PC-9 (cell line): ENCODE data around the gene IL34. TPM values are rescaled to one million over a fixed set of nuclear protein-coding genes. Genes with fewer than 3 reads are reported as not detected.

Experiments
- BruUV-seq: library from RNA; stranded (reverse); fragments of 400-500 nt; replicated peaks from 2 replicates; lab custom pipeline; 2021; lab: Mats Ljungman, UMichigan
- CTCF ChIA-PET: fragments of 300-600 bp; sonication (Branson Sonifier 250); formaldehyde crosslinking; loops from one replicate; lab custom pipeline; 2022; ENCODE audit warnings: antibody characterized with exemption; lab: Charles Lee
- POLR2A ChIA-PET: fragments of 300-600 bp; sonication (Branson Sonifier 250); formaldehyde crosslinking; loops from one replicate; lab custom pipeline; 2022; ENCODE audit warnings: antibody characterized with exemption; ENCODE audit not compliant: unreplicated experiment; lab: Charles Lee
- DNase-seq, 2 experiments: peaks; one replicate each; pipeline versions ENCODE4 v3.0.0 to v3.0.0-alpha.2; 2015 to 2022; ENCODE audit warnings: mixed read lengths in 1 of 2
- H2AFZ ChIP-seq: fragments of 200-600 bp; sonication (generic); 2 replicates; pipeline ENCODE4 v1.8.1; 2017; ENCODE audit warnings: antibody characterized with exemption
- H3F3A ChIP-seq: fragments of 200-600 bp; sonication (generic); 2 replicates; pipeline ENCODE4 v1.8.1; 2017; ENCODE audit warnings: antibody characterized with exemption, mild to moderate bottlenecking, low read depth; ENCODE audit not compliant: insufficient read depth
- H3K27ac ChIP-seq: fragments of 200-600 bp; sonication (generic); 2 replicates; pipeline ENCODE4 v1.6.1; 2016; ENCODE audit warnings: mixed run types
- H3K27me3 ChIP-seq: fragments of 200-600 bp; sonication (generic); 2 replicates; pipeline ENCODE4 v1.6.1; 2016; ENCODE audit warnings: low read depth, mixed run types; ENCODE audit not compliant: insufficient read depth
- H3K36me3 ChIP-seq: fragments of 200-600 bp; sonication (generic); 2 replicates; pipeline ENCODE4 v1.6.1; 2016; ENCODE audit warnings: low read depth, mixed run types
- H3K4me1 ChIP-seq: fragments of 200-600 bp; sonication (generic); replicated peaks from 2 replicates; pipeline ENCODE4 v1.6.1; 2016; ENCODE audit warnings: mixed run types; ENCODE audit not compliant: insufficient read depth
- H3K4me2 ChIP-seq: fragments of 200-600 bp; sonication (generic); 2 replicates; pipeline ENCODE4 v1.6.1; 2017; ENCODE audit warnings: mixed run types
- H3K4me3 ChIP-seq: fragments of 200-600 bp; sonication (generic); 2 replicates; pipeline ENCODE4 v1.6.1; 2016; ENCODE audit warnings: mixed run types
- H3K79me2 ChIP-seq: fragments of 200-600 bp; sonication (generic); 2 replicates; pipeline ENCODE4 v1.6.1; 2017; ENCODE audit warnings: low read depth, mixed run types
- H3K9me2 ChIP-seq: fragments of 200-600 bp; sonication (generic); 2 replicates; pipeline ENCODE4 v1.8.1; 2017; ENCODE audit warnings: mild to moderate bottlenecking; ENCODE audit not compliant: insufficient read depth
- H3K9me3 ChIP-seq: fragments of 200-600 bp; sonication (generic); 2 replicates; pipeline ENCODE4 v1.8.1; 2016; ENCODE audit warnings: low read depth; ENCODE audit not compliant: insufficient read depth
- H4K20me1 ChIP-seq: fragments of 200-600 bp; sonication (generic); 2 replicates; pipeline ENCODE4 v1.8.1; 2017; ENCODE audit not compliant: insufficient read depth
- EZH2 ChIP-seq: fragments of 200-600 bp; sonication (generic); IDR thresholded peaks from 2 replicates; pipeline ENCODE4 v1.8.0; 2017; ENCODE audit warnings: antibody characterized with exemption, low read depth
- intact Hi-C: fragments of 100-400 bp; cut with micrococcal nuclease; formaldehyde crosslinking; loops from one replicate; pipeline ENCODE4 v1.10.0; 2022; ENCODE audit not compliant: unreplicated experiment
- total RNA-seq: library from RNA; stranded (reverse); gene quantifications from 2 replicates; pipeline ENCODE4 v1.2.3, GENCODE V29; 2021
- TF ChIP-seq, protein P1 (sequence below): fragments of 200-600 bp; sonication (generic); conservative IDR thresholded peaks from 2 replicates; pipeline ENCODE4 v1.6.1; 2017; ENCODE audit warnings: mixed run types, antibody characterized with exemption, mild to moderate bottlenecking, moderate library complexity

The IL34 gene
- total RNA-seq, 1 experiment from 2014 or later, result not detected

DNA sequence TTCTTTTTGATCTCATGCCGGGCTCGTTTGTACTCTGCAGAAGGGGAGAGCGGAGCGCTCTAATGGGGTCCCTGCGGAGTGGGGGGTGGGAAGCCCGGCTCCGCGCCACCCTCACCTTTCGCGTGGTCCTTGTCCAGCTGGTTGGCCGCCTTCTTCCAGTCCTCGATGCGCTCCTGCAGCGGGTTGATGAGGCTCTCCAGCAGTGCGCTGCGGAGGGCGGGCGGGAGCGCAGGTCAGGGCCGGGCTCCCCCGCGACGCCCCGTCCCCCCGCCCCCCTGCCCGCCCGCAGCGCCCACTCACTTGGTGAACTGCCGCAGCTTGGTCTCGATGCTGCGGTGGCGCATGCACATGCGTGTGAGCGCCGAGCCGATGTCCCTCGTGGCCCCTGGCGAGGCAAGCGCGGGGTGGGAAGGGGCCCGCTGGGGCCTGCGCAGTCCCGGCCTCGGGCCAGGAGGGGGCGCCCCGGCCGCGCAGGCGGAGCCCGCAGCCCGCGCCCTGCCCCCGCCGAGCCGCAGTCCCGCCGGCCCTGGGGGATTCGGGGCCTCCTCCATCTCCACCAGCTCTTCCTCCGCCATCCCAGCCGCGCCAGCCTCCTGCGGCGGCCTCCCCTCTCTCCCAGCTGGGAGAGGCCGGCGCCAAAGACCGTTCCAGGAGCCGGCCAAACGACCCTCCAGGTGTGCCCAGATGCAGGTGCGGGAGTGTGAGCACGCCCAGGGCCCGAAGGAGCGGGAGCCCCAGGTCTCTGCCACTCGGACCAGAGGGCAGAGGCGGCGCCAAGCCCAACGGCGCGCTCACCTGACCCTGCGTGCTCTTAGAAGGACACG is 33.5 kb downstream of the IL34 start:
- Histone ChIP-seq H3K4me2 (no peak overlapping the region), H3F3A (no peaks in the 10 kb centered on the region), H2AFZ (no peak overlapping the region), H3K9me2 (no peaks in the 10 kb centered on the region), H3K36me3 (no peaks in the 10 kb centered on the region; the same call in 1 of the 2 replicates), H3K4me1 (peaks cover 14% of the 10 kb centered on the region), H3K4me3 (no peak overlapping the region), H3K27me3 (no peaks in the 10 kb centered on the region), H3K79me2 (peaks cover 43% of the 10 kb centered on the region), H4K20me1 (peaks cover 30% of the 10 kb centered on the region), H3K9me3 (no peaks in the 10 kb centered on the region), H3K27ac (no peak overlapping the region)
- POLR2A ChIA-PET, result no interaction called here
- DNase-seq, result no peak
- CTCF ChIA-PET, result no interaction called here
- TF ChIP-seq, protein P1, sequence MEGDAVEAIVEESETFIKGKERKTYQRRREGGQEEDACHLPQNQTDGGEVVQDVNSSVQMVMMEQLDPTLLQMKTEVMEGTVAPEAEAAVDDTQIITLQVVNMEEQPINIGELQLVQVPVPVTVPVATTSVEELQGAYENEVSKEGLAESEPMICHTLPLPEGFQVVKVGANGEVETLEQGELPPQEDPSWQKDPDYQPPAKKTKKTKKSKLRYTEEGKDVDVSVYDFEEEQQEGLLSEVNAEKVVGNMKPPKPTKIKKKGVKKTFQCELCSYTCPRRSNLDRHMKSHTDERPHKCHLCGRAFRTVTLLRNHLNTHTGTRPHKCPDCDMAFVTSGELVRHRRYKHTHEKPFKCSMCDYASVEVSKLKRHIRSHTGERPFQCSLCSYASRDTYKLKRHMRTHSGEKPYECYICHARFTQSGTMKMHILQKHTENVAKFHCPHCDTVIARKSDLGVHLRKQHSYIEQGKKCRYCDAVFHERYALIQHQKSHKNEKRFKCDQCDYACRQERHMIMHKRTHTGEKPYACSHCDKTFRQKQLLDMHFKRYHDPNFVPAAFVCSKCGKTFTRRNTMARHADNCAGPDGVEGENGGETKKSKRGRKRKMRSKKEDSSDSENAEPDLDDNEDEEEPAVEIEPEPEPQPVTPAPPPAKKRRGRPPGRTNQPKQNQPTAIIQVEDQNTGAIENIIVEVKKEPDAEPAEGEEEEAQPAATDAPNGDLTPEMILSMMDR, result no peak
- TF ChIP-seq EZH2, result no peak
- intact Hi-C loops, result no loop called here
- no TSS peak for BruUV-seq

DNA sequence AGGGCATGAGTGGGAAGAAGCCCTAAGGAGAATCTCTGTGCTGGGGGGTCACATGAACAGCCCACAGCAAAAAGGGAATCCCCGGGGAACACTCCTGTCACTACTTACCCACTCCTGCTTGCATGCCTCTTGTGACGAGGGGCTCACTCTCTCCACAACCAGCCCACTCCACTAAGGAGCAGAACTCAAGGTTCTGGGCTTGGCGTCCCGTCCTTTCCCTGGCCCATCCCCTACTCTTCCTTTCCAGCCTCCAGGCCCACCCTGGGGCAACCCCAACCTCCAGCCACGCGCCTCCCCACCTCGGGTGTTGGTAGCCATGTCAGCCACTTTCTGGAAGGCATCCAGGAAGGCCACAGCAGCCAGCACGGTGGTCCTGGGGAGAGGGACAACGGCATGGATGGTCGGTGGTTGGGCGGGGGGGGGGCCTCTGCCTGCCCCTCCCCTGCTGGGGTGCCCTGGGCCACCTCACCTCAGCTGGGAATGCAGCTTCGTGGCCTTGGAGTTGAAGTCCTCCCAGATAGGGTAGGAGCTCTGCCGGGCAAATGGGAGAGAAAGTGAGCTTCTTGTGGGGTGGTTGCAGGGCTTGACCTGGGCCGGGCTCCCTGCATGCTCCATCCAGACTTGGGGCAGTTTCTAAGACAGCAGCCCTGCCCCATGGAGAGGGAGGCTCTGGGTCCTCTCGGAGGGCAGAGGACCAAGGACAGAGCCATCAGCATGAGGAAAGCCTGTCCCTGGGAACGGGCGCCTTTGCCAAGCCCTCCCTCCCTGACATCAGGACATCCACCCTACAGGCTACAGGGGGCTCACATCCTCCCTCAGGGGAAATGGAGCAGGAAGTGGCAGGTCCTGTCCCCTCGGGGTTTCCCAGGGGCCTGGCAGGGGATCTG is 34.4 kb downstream of the IL34 start:
- H3K27ac ChIP-seq, result no peak overlapping the region
- H2AFZ ChIP-seq, result no peak overlapping the region
- POLR2A ChIA-PET, result no interaction called here
- H3K4me1 ChIP-seq, result peaks cover 14% of the 10 kb centered on the region
- no peaks in the 10 kb centered on the region; the same call in 1 of the 2 replicates for H3K36me3 ChIP-seq
- intact Hi-C loops, result no loop called here
- no peaks in the 10 kb centered on the region for H3K27me3 ChIP-seq
- no peaks in the 10 kb centered on the region for H3F3A ChIP-seq
- no peak overlapping the region for H3K4me2 ChIP-seq
- no peaks in the 10 kb centered on the region for H3K9me3 ChIP-seq
- peaks cover 30% of the 10 kb centered on the region for H4K20me1 ChIP-seq
- peaks cover 48% of the 10 kb centered on the region for H3K79me2 ChIP-seq
- CTCF ChIA-PET, result no interaction called here
- no peak for DNase-seq
- TF ChIP-seq, protein P1, result no peak
- no peak for TF ChIP-seq EZH2
- H3K9me2 ChIP-seq, result no peaks in the 10 kb centered on the region
- H3K4me3 ChIP-seq, result no peak overlapping the region
- no TSS peak for BruUV-seq

DNA sequence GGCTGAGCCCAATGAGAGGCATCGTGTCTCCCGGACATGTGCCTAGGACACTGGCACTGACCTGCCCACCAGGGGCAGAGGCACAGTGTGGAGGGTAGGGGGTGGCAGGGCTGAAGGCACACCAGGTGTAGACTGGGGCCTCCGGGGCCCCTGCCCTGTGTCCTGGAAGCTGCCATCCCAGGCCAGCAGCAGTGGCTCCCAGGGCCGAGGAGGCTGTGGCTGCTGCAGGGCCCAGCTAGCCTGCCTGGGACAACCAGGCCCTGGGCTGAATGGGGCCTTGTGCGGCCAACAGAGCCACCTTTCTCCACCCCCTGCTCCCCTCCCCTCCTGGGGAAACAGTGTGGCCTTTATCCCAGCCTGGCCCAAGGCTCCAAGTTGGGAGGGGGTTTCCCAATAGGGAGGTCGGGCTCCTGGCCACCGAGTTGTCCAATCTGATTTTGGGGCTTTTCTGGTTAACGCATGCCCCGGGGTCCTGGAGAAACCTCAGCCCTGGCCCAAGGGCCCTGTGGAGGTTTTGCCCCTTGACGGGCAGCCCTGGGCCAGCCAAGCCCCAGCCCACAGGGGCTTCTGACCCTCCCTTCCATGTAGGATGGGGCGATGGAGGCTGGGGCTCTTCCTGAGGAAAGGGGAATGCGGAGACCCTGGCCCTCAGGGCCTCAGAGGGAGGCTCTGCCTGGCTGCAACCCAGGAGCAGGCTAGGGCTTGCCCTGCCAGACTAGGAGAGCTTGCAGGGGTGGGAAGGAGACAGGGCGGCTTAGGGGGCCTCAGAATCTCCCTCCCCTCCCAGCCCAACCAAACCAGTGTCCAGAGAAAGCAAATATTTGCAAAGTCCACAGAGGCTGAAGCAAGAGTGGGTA is 35.3 kb downstream of the IL34 start:
- Histone ChIP-seq H3K9me2 (no peaks in the 10 kb centered on the region), H3K9me3 (no peaks in the 10 kb centered on the region), H3K27me3 (no peaks in the 10 kb centered on the region), H3K36me3 (no peaks in the 10 kb centered on the region), H3K4me1 (peaks cover 19% of the 10 kb centered on the region), H3F3A (peaks cover 5% of the 10 kb centered on the region; the same call in 1 of the 2 replicates), H3K4me2 (no peak overlapping the region), H3K79me2 (peaks cover 48% of the 10 kb centered on the region), H2AFZ (no peak overlapping the region), H3K27ac (no peak overlapping the region), H3K4me3 (no peak overlapping the region), H4K20me1 (peaks cover 30% of the 10 kb centered on the region)
- ChIA-PET CTCF (no interaction called here), POLR2A (no interaction called here)
- intact Hi-C loops, result no loop called here
- no peak for TF ChIP-seq EZH2
- TF ChIP-seq, protein P1, result no peak
- BruUV-seq, result no TSS peak
- no peak for DNase-seq
